C1 segment of cervical spinal cord (tissue), 14 donors: ENCODE data around the gene PIP5K1B.
"Not testable (repeated sequence)": the region's sequence is repeated elsewhere in the genome, so short reads cannot be mapped to it uniquely, and the experiment has no call there.

Experiments
- DNase-seq, 14 donors: peaks; one replicate each; lab custom pipeline; 2025; lab: John Stamatoyannopoulos, UW

PIP5K1B gene

GRCh38 chr9:68704814-68705530 lies at the start of gene PIP5K1B:
Gene PIP5K1B (plus strand): TSS chr9:68705240. CDS start chr9:68822615, 117,375 bp downstream.
- DNase-seq: peak in 9 of 14 donors; percentile 30 to 83 (median 51)

GRCh38 chr9:68664036-68664435 lies 41.0 kb upstream of the PIP5K1B start:
- no peak for DNase-seq

GRCh38 chr9:68668127-68668526 lies 36.9 kb upstream of the PIP5K1B start:
- no peak for DNase-seq

- DNase-seq: no peak
Observed at GRCh38 chr9:68669218-68669617, 35.8 kb upstream of the PIP5K1B start.

- no peak for DNase-seq
Observed at GRCh38 chr9:68672215-68672614, 32.8 kb upstream of the PIP5K1B start.

- DNase-seq: no peak
Observed at GRCh38 chr9:68672625-68673024, 32.4 kb upstream of the PIP5K1B start.

GRCh38 chr9:68678430-68678829 lies 26.6 kb upstream of the PIP5K1B start:
- no peak for DNase-seq

GRCh38 chr9:68683433-68683832 lies 21.6 kb upstream of the PIP5K1B start:
- no peak for DNase-seq

GRCh38 chr9:68685213-68685612 lies 19.8 kb upstream of the PIP5K1B start:
- no peak for DNase-seq

- DNase-seq: no peak
Observed at GRCh38 chr9:68685770-68686169, 19.3 kb upstream of the PIP5K1B start.

- peak in 1 of 14 donors; percentile 5 for DNase-seq
Observed at GRCh38 chr9:68690088-68690487, 15.0 kb upstream of the PIP5K1B start.

GRCh38 chr9:68692519-68692918 lies 12.5 kb upstream of the PIP5K1B start:
- no peak for DNase-seq

- no peak for DNase-seq
Observed at GRCh38 chr9:68694125-68694524, 10.9 kb upstream of the PIP5K1B start.

- no peak for DNase-seq
Observed at GRCh38 chr9:68697851-68698250, 7.2 kb upstream of the PIP5K1B start.

- DNase-seq: no peak
Observed at GRCh38 chr9:68698943-68699509, 6.0 kb upstream of the PIP5K1B start.

- not testable (repeated sequence) for DNase-seq
Observed at GRCh38 chr9:68699625-68700024, 5.4 kb upstream of the PIP5K1B start.

- no peak for DNase-seq
Observed at GRCh38 chr9:68702493-68702892, 2.5 kb upstream of the PIP5K1B start.

- no peak for DNase-seq
Observed at GRCh38 chr9:68703672-68704071, 1.4 kb upstream of the PIP5K1B start.

GRCh38 chr9:68704498-68704813 lies 584 bp upstream of the PIP5K1B start:
- no peak for DNase-seq

GRCh38 chr9:68705531-68706362 lies 707 bp downstream of the PIP5K1B start:
- DNase-seq: peak in 5 of 14 donors; percentile 9 to 49 (median 27)

GRCh38 chr9:68706363-68707201 lies 1.5 kb downstream of the PIP5K1B start:
- DNase-seq: peak in 1 of 14 donors; percentile 68
